ENCODE measurements around the gene PARP15.
A peak's percentile ranks its signal among the peaks of the same experiment; 100 is the strongest.
"Not testable (repeated sequence)": the region's sequence is repeated elsewhere in the genome, so short reads cannot be mapped to it uniquely, and the experiment has no call there.

The PARP15 gene

DNA sequence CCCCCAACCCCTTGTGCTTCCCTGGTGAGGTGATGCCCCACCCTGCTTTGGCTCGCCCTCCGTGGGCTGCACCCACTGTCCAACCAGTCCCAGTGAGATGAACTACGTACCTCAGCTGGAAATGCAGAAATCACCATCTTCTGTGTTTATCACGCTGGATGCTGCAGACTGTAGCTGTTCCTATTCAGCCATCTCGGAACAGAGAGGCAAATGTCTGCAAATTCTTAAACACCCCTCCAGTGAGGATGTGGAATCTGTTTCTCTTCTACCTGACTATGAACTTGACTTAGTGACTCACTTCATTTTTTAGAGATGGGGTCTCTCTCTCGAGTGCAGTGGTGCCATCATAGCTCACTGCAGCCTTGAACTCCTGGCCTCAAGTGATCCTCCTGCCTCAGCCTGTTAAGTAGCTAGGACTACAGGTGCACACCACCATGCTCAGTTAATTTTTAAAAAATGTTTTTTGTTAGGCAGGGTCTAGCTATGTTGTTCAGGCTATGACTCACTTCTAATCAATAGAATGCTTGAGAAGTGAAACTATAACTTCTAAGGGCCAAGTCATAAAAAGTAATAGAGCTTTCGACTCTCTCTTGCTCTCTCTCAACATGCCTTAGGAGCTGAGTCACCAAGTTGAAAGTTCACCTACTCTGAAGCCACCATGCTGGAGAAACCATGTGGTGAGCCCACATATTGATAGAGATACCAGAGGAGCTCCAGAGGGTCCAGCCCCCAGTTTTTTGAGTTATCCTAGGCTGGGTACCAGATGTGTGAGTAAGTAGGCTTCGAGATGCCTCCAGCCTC lies 91.7 kb downstream of the PARP15 start:
- peak; percentile 91 for DNase-seq (ENCODE audit: low read depth)

- no peak for DNase-seq (ENCODE audit: low read depth)
Measured at GRCh38 chr3:122671553-122671952, 94.1 kb downstream of the PARP15 start.

DNA sequence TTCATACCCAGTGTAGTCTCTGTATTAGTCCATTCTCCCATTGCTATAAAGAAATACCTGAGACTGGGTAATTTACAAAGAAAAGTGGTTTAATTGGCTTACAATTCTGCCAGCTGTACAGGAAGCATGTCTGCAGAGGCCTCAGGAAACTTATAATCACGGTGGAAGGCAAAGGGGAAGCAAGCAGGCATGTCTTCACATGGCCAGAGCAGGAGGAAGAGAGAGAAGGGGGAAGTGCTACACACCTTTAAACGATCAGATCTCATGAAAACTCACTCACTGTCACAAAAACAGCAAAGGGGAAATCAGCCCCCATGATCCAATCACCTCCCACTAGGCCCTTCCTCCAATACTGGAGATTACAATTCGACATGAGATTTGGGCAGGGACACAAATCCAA lies 96.9 kb downstream of the PARP15 start:
- DNase-seq (ENCODE audit: low read depth), result no peak

DNA sequence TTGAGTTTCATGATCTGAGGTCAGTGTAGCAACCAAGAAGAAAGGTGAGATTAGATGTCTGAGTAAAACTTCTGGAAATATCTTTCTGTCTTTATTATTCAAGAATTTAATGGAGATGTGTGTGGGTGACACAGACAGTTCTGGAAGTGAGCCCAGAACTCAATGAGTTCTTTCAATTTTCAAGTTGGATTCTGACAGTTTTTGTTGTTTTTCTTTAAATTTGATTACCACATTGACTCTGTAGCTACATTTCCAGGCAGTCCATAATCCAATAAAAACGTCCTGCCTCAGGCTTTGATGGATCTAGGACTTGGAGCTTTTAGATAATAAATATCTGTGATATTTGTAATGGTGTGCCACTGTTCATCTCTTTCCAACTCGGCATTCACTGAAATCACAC lies 99.3 kb downstream of the PARP15 start:
- DNase-seq (ENCODE audit: low read depth), result no peak

GRCh38 chr3:122677216-122677615 lies 99.8 kb downstream of the PARP15 start:
- no peak for DNase-seq (ENCODE audit: low read depth)

DNA sequence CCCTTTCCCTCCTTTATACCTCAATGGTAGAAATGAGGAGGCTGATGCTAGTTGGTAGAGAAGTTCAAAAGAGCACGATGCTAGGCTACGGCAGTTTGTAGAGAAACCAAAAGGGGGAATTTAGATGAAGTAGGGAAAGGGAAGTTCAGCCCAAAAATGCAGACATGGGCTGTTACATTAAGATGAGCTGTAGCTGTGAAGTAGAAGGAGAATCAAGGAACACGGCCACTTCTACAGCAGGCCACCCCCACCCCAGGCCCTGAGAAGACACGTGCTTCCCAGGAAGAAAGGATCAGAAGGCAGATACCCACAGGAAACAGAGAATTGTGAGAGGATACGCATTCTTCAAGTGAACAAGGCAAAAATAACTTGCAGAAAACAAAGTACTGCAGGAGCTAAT lies 101.1 kb downstream of the PARP15 start:
- DNase-seq (ENCODE audit: low read depth), result no peak

DNA sequence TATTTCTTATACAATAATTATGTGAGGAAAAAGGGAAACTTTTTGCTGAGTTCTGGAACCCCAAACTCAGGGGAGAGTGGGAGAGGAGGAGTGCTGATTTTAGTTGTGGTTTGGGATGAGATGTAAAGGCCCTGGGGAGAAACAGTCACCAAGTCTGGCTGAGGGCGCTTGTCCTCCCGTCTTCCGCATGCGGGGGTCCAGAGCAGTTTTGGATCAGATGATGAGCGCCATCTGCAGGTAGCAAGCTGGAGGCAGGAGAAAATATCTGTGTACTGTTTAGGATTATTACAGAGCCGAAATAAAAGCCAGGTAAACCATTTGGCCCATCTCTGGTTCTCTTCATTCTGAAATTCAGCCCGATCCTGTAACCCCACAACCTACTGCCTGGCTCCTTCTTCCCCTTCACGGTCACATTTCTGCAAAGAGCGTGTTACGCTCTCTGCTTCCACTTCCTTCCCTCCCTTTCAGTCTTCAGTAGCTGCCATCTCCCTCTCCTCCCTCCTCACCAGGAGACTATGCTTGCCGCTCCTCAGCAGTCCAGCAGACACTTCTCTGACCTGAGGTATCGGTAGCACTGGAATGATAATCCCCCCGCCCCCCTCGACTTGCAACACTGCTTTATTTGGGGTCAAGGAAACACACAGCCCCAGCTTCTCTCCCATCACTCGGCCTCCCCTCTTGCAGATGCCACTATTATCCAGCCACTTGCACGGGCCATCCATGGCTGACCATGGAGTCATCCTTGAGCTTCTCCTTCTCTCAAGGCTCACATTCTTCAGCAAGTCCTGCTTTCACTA lies 101.8 kb downstream of the PARP15 start:
- DNase-seq (ENCODE audit: low read depth), result peak; percentile 87

DNA sequence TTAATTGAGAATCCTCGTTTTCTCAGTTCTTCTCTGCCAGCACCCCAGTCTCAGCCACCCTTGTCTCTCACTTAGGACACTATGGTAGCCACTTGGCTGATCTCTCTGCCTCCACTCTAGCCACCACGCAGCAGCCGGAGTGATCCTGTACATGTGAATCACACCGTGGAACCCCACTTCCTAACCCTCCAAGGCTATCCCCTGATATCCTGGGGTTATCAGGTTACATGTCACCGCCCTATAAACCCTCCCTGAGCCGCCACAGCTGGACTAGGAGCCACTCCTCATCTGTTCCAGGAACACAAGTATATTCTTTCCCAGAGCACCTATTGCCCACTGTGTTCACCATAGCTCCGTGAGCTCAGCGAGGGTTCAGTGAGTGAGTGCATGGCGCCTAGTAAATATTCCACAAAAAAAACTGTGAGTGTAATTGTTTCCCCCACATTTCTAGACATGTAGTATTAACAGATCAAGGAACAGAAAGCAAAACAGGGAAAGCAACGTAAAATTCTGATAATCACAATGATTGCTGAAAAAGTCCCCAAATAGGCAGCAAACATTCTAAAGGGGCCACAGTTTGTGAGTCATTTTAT lies 102.5 kb downstream of the PARP15 start:
- peak; percentile 56 for DNase-seq (ENCODE audit: low read depth)

DNA sequence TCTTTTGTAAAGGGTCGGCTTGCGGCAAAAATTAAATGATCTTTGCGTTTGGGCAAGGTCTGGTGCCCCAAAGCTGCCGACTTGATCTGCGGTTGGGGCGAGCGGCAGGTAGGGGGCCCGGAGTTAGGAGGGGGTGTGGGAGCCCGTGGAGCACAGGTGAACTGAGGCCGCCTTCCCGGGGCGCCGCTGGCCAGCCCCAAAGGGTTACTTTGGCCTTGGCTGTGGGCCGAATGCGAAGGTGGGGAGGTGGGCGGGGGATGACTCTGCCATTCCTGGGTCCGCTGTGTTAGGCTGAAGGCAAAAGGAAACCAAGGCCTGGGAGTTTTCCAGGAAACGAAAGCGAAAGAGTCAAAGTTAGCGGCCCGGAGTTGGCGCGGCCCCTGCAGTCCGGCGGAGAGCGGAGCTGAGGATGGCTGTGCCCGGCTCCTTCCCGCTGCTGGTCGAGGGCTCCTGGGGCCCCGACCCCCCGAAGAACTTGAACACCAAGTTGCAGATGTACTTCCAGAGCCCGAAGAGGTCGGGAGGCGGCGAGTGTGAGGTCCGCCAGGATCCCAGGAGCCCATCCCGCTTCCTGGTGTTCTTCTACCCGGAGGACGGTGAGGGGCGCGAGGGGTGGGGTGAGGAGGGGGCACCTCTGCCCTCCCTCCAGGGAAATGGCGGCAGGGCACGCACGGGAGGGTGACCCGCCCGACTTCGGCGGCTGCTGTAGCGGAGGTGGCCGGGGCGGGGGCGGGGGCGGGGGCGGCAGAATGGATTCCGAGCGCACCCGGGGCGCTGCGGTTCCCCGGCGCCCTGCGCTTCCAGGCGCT lies 103.2 kb downstream of the PARP15 start, which contains the start of gene PARP14:
Gene PARP14 (plus strand): TSS at position 365 of the 809 bp plus-strand sequence. CDS start 45 bp downstream, at position 410.
- peak; percentile 83 for DNase-seq (ENCODE audit: low read depth)

DNA sequence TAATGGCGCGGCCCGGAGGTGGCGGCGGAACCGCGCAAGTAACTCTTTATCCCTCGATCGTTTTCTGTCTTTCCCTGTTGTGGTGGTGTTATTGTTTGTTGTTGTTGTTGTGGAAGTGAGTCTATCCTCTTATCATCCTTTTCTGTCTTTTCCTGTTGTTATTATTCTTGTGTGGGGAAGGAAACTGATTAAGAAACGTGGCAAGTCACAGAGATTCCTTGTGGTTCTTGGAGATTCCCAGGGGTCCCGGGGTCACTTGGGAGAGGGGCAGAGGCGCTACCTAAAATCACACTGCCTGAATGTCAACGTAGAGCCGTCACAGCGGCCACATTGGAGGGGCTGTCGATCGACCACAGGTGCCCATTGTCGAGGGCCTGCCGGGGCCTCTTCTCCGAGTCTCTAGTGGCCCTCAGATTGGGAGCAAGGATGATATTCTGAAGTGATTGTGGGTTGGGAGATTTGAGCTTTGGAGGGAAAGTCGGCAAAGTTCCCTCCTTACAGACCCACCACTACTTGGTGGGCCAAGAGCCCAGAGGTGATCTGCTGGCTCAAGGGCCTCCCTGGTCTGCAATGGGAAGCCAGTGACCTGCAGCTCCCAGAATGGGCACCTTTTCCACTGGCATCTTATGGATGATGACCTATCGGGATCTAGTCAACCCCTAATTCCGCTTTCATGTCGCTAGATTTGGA lies 104.0 kb downstream of the PARP15 start:
- no peak for DNase-seq (ENCODE audit: low read depth)

- peak; percentile 21 for DNase-seq (ENCODE audit: low read depth)
Measured at GRCh38 chr3:122681974-122682409, 104.5 kb downstream of the PARP15 start.

GRCh38 chr3:122682778-122683411 lies 105.4 kb downstream of the PARP15 start:
- DNase-seq (ENCODE audit: low read depth), result not testable (repeated sequence)

DNA sequence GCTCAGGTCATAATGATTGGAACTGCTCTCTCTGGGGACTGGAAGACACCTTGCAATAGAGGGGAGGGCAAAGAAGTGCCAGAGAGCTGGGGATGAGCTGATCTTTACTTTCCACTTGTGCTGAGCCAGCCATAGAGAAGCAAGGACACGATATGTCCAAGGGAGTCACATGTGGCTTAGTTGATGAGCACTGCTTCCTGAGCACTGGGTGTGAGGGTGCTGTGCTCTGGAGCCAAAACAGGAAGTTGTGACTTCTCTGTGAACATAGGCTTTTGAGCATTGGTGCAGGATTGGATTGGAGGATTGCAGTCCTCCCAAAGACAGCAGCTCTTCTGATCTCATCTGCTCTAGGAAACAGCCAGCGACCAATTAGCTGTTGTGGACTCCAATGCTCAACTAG lies 109.8 kb downstream of the PARP15 start:
- no peak for DNase-seq (ENCODE audit: low read depth)

All from ELR (cell line).